ENCODE data around the gene AAR2.

DNA sequence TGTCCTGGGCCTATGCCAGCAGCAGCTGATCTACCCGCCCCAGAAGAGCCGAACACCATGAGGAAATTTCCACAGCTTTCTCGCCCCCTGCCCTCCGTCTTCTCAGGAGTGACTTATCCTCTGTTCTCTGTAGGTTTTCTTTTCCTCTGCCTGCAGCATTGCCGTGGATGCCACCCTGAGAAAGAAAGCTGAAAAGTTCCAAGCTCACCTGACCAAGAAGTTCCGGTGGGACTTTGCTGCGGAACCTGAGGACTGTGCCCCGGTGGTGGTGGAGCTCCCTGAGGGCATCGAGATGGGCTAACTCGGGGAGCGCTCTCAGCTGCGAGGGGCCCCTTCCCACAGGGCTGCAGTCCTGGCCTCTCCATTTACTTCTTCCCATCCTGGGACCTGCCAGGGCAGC is 19.2 kb downstream of the AAR2 start:
- TF ChIP-seq, protein P1, sequence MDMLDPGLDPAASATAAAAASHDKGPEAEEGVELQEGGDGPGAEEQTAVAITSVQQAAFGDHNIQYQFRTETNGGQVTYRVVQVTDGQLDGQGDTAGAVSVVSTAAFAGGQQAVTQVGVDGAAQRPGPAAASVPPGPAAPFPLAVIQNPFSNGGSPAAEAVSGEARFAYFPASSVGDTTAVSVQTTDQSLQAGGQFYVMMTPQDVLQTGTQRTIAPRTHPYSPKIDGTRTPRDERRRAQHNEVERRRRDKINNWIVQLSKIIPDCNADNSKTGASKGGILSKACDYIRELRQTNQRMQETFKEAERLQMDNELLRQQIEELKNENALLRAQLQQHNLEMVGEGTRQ (CRISPR knock-in tag; IDR thresholded peaks at IDR 0.05) = no peak
- TF ChIP-seq, protein P2, sequence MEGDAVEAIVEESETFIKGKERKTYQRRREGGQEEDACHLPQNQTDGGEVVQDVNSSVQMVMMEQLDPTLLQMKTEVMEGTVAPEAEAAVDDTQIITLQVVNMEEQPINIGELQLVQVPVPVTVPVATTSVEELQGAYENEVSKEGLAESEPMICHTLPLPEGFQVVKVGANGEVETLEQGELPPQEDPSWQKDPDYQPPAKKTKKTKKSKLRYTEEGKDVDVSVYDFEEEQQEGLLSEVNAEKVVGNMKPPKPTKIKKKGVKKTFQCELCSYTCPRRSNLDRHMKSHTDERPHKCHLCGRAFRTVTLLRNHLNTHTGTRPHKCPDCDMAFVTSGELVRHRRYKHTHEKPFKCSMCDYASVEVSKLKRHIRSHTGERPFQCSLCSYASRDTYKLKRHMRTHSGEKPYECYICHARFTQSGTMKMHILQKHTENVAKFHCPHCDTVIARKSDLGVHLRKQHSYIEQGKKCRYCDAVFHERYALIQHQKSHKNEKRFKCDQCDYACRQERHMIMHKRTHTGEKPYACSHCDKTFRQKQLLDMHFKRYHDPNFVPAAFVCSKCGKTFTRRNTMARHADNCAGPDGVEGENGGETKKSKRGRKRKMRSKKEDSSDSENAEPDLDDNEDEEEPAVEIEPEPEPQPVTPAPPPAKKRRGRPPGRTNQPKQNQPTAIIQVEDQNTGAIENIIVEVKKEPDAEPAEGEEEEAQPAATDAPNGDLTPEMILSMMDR (IDR thresholded peaks at IDR 0.05) = no peak
- TF ChIP-seq, protein P3, sequence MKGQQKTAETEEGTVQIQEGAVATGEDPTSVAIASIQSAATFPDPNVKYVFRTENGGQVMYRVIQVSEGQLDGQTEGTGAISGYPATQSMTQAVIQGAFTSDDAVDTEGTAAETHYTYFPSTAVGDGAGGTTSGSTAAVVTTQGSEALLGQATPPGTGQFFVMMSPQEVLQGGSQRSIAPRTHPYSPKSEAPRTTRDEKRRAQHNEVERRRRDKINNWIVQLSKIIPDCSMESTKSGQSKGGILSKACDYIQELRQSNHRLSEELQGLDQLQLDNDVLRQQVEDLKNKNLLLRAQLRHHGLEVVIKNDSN (CRISPR knock-in tag; IDR thresholded peaks at IDR 0.05) = no peak
